Measurements from ENCODE around the gene HERPUD2. TPM values are rescaled to one million over a fixed set of nuclear protein-coding genes. Genes with fewer than 3 reads are reported as not detected.

HERPUD2 gene
- total and polyA plus RNA-seq, 2 of the 8 experiments (the other 6 are each of a cell fraction or from before 2014, with no cell fraction given) = 18.3 to 27.3 TPM

DNA sequence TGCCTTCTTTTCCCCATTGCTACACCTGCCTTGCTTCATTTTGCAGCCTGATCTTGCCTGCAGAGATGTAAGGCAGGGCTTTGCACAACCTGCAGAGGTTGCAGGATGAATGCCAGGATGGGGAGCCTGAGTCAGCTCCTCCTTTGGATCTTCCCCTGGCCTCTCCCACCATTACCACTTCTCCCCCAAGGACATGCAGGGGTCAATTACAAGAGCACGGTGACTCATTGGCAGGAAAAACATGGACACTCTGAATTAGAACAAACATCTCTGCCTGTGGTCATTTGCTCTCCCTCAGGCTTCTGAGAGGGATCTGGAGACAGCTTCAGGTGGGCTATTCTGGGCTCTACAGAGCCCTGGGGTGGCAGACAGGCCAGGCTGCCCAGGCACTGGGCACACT is 89.2 kb downstream of the HERPUD2 start (continued):
- TF ChIP-seq, protein P1, sequence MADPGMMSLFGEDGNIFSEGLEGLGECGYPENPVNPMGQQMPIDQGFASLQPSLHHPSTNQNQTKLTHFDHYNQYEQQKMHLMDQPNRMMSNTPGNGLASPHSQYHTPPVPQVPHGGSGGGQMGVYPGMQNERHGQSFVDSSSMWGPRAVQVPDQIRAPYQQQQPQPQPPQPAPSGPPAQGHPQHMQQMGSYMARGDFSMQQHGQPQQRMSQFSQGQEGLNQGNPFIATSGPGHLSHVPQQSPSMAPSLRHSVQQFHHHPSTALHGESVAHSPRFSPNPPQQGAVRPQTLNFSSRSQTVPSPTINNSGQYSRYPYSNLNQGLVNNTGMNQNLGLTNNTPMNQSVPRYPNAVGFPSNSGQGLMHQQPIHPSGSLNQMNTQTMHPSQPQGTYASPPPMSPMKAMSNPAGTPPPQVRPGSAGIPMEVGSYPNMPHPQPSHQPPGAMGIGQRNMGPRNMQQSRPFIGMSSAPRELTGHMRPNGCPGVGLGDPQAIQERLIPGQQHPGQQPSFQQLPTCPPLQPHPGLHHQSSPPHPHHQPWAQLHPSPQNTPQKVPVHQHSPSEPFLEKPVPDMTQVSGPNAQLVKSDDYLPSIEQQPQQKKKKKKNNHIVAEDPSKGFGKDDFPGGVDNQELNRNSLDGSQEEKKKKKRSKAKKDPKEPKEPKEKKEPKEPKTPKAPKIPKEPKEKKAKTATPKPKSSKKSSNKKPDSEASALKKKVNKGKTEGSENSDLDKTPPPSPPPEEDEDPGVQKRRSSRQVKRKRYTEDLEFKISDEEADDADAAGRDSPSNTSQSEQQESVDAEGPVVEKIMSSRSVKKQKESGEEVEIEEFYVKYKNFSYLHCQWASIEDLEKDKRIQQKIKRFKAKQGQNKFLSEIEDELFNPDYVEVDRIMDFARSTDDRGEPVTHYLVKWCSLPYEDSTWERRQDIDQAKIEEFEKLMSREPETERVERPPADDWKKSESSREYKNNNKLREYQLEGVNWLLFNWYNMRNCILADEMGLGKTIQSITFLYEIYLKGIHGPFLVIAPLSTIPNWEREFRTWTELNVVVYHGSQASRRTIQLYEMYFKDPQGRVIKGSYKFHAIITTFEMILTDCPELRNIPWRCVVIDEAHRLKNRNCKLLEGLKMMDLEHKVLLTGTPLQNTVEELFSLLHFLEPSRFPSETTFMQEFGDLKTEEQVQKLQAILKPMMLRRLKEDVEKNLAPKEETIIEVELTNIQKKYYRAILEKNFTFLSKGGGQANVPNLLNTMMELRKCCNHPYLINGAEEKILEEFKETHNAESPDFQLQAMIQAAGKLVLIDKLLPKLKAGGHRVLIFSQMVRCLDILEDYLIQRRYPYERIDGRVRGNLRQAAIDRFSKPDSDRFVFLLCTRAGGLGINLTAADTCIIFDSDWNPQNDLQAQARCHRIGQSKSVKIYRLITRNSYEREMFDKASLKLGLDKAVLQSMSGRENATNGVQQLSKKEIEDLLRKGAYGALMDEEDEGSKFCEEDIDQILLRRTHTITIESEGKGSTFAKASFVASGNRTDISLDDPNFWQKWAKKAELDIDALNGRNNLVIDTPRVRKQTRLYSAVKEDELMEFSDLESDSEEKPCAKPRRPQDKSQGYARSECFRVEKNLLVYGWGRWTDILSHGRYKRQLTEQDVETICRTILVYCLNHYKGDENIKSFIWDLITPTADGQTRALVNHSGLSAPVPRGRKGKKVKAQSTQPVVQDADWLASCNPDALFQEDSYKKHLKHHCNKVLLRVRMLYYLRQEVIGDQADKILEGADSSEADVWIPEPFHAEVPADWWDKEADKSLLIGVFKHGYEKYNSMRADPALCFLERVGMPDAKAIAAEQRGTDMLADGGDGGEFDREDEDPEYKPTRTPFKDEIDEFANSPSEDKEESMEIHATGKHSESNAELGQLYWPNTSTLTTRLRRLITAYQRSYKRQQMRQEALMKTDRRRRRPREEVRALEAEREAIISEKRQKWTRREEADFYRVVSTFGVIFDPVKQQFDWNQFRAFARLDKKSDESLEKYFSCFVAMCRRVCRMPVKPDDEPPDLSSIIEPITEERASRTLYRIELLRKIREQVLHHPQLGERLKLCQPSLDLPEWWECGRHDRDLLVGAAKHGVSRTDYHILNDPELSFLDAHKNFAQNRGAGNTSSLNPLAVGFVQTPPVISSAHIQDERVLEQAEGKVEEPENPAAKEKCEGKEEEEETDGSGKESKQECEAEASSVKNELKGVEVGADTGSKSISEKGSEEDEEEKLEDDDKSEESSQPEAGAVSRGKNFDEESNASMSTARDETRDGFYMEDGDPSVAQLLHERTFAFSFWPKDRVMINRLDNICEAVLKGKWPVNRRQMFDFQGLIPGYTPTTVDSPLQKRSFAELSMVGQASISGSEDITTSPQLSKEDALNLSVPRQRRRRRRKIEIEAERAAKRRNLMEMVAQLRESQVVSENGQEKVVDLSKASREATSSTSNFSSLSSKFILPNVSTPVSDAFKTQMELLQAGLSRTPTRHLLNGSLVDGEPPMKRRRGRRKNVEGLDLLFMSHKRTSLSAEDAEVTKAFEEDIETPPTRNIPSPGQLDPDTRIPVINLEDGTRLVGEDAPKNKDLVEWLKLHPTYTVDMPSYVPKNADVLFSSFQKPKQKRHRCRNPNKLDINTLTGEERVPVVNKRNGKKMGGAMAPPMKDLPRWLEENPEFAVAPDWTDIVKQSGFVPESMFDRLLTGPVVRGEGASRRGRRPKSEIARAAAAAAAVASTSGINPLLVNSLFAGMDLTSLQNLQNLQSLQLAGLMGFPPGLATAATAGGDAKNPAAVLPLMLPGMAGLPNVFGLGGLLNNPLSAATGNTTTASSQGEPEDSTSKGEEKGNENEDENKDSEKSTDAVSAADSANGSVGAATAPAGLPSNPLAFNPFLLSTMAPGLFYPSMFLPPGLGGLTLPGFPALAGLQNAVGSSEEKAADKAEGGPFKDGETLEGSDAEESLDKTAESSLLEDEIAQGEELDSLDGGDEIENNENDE (IDR thresholded peaks at IDR 0.05; ENCODE audit: insufficient replicate concordance, low read length) = no peak
- TF ChIP-seq BCL11A (IDR thresholded peaks at IDR 0.05; ENCODE audit: low read depth in 2 of 2, low read length in 2 of 2) (no peak), SUZ12 (IDR thresholded peaks at IDR 0.05; ENCODE audit: low read length) (no peak)

Measured in H1 (cell line).